H1 (cell line): ENCODE results near the gene DIAPH1. TPM values are rescaled to one million over a fixed set of nuclear protein-coding genes. Genes with fewer than 3 reads are reported as not detected.
A peak's percentile ranks its signal among the peaks of the same experiment; 100 is the strongest.

Experiments
- BCL11A ChIP-seq, 2 experiments: IDR thresholded peaks; one replicate each; pipeline ENCODE4 v1.6.1; 2011; ENCODE audit warnings: low read depth in 2 of 2, low read length in 2 of 2, mild to moderate bottlenecking in 2 of 2
- CHD7 ChIP-seq: fragments of 300-600 bp; sonication (generic); IDR thresholded peaks from 2 replicates; pipeline ENCODE4 v1.7.1; 2012; ENCODE audit warnings: low read length, moderate library complexity, mild to moderate bottlenecking, inconsistent platforms; ENCODE audit not compliant: insufficient replicate concordance
- EZH2 ChIP-seq: fragments of 200-600 bp; sonication (generic); IDR thresholded peaks from 2 replicates; pipeline ENCODE4 v1.7.1; 2012; ENCODE audit warnings: low read depth, mild to moderate bottlenecking, moderate library complexity, low read length, inconsistent platforms; ENCODE audit not compliant: severe bottlenecking
- GABPA ChIP-seq: IDR thresholded peaks from 2 replicates; pipeline ENCODE4 v1.6.1; 2011; ENCODE audit warnings: mild to moderate bottlenecking, low read length, moderate library complexity, borderline replicate concordance; ENCODE audit not compliant: insufficient read depth
- HDAC2 ChIP-seq, 2 experiments: fragments of 300-600 bp in 1 of 2; sonication (generic) in 1 of 2; IDR thresholded peaks; 2 replicates each; pipeline ENCODE4 v1.6.1; 2011 to 2012; ENCODE audit warnings: low read depth in 2 of 2, low read length in 2 of 2, mild to moderate bottlenecking in 2 of 2, moderate library complexity in 2 of 2, borderline replicate concordance in 1 of 2, inconsistent platforms in 1 of 2
- MAFK ChIP-seq: IDR thresholded peaks from 2 replicates; pipeline ENCODE4 v1.6.1; 2012; ENCODE audit warnings: low read depth, mild to moderate bottlenecking, improper control_type of control experiment, low read length
- POLR2AphosphoS5 ChIP-seq: IDR thresholded peaks from 2 replicates; pipeline ENCODE4 v1.6.1; 2011; ENCODE audit warnings: low read depth, low read length
- ZNF274 ChIP-seq: IDR thresholded peaks from 2 replicates; pipeline ENCODE4 v1.7.0; 2012; ENCODE audit warnings: low read length, borderline replicate concordance; ENCODE audit errors: extremely low read depth
- polyA plus RNA-seq, 7 experiments: library from polyadenylated mRNA; depleted of rRNA in 3 of 7; stranded (reverse) in 5 of 7; unstranded in 2 of 7; fragments of >200 nt in 5 of 7; fragments of 200-250 nt in 2 of 7; gene quantifications; 1 replicate in 5 of 7; 2 replicates in 1 of 7; 4 replicates in 1 of 7; pipeline versions ENCODE4 v1.2.1 to v1.2.3, GENCODE V29; 2011 to 2013; ENCODE audit warnings: missing spikeins in 2 of 7, mixed read lengths in 2 of 7
- total RNA-seq: library from RNA; stranded (reverse); fragmentation: NEBNext Ultra II Directional; extraction: Animal tissue kit (Norgen Biotek cat#: 25700); gene quantifications from 2 replicates; pipeline ENCODE4 v1.2.1, GENCODE V29; 2021

Gene DIAPH1
- total and polyA plus RNA-seq, 2 of the 8 experiments (the other 6 are each of a cell fraction or from before 2014, with no cell fraction given), result 61.2 to 114 TPM

- TF ChIP-seq CHD7 (no peak), HDAC2 (IDR thresholded peaks at IDR 0.05; ENCODE audit: borderline replicate concordance in 1 of 2, low read depth in 2 of 2, low read length in 2 of 2) (peak in 1 of 2 experiments; percentile 30; a peak in 1 of 4 replicates), GABPA (no peak), BCL11A (IDR thresholded peaks at IDR 0.05; ENCODE audit: low read depth in 2 of 2, low read length in 2 of 2) (no peak), EZH2 (no peak), MAFK (no peak), ZNF274 (no peak), POLR2AphosphoS5 (peak; percentile 67)
Measured at GRCh38 chr5:141524604-141525597, 93.9 kb downstream of the DIAPH1 start (continued).
